AG08396 (cell line): ENCODE data around the gene ADARB2.

ENCODE experiments used
- DNase-seq: peaks from one replicate; pipeline ENCODE4 v3.0.0; 2012; ENCODE audit warnings: low spot score, mixed read lengths

Gene ADARB2

GRCh38 chr10:1316121-1316808 lies 421.1 kb downstream of the ADARB2 start:
- no peak for DNase-seq

GRCh38 chr10:1315178-1315577 lies 422.1 kb downstream of the ADARB2 start:
- no peak for DNase-seq

- no peak for DNase-seq
These were observed 425.6 kb downstream of the ADARB2 start for GRCh38 chr10:1311726-1312125.

GRCh38 chr10:1310271-1310789 lies 427.0 kb downstream of the ADARB2 start:
- no peak for DNase-seq

GRCh38 chr10:1309617-1310270 lies 427.6 kb downstream of the ADARB2 start:
- no peak for DNase-seq

GRCh38 chr10:1308962-1309616 lies 428.2 kb downstream of the ADARB2 start:
- no peak for DNase-seq

GRCh38 chr10:1308173-1308961 lies 429.0 kb downstream of the ADARB2 start:
- DNase-seq = no peak

- no peak for DNase-seq
These were observed 436.2 kb downstream of the ADARB2 start for GRCh38 chr10:1301143-1301542.

- DNase-seq = no peak
These were observed 437.1 kb downstream of the ADARB2 start for GRCh38 chr10:1300218-1300617.

GRCh38 chr10:1299041-1299726 lies 438.1 kb downstream of the ADARB2 start:
- no peak for DNase-seq

GRCh38 chr10:1297566-1298301 lies 439.6 kb downstream of the ADARB2 start:
- no peak for DNase-seq

GRCh38 chr10:1295756-1296480 lies 441.4 kb downstream of the ADARB2 start:
- no peak for DNase-seq

GRCh38 chr10:1294748-1295147 lies 442.6 kb downstream of the ADARB2 start:
- DNase-seq = no peak

- DNase-seq = no peak
These were observed 443.5 kb downstream of the ADARB2 start for GRCh38 chr10:1293636-1294435.

GRCh38 chr10:1293157-1293556 lies 444.2 kb downstream of the ADARB2 start:
- no peak for DNase-seq

GRCh38 chr10:1292611-1293031 lies 444.7 kb downstream of the ADARB2 start:
- DNase-seq = no peak

GRCh38 chr10:1291178-1292090 lies 445.9 kb downstream of the ADARB2 start:
- no peak for DNase-seq

GRCh38 chr10:1290071-1290471 lies 447.3 kb downstream of the ADARB2 start:
- no peak for DNase-seq
